Brain pericyte (primary cell): Measurements from ENCODE around the gene SLC52A1.

Experiments
- DNase-seq: peaks from one replicate; pipeline ENCODE4 v3.0.0-alpha.2; 2012; ENCODE audit warnings: low read depth, low spot score

SLC52A1 gene

GRCh38 chr17:4987767-4988567 is 47.3 kb downstream of the SLC52A1 start:
- DNase-seq: no peak

GRCh38 chr17:4986951-4987766 is 48.1 kb downstream of the SLC52A1 start, which contains the start of gene CAMTA2:
TSS of gene CAMTA2 (minus strand) at chr17:4987675. CDS start at chr17:4986222, 1,453 bp downstream.
- DNase-seq: no peak

- DNase-seq: no peak
Measured at GRCh38 chr17:4986403-4986802, 48.8 kb downstream of the SLC52A1 start.
